Endothelial cell of umbilical vein (primary cell): ENCODE results near the gene SNUPN. TPM values are rescaled to one million over a fixed set of nuclear protein-coding genes. Genes with fewer than 3 reads are reported as not detected.

Experiments
- BruUV-seq: library from RNA; stranded (reverse); fragments of 400-500 nt; replicated peaks from 2 replicates; lab custom pipeline; 2021; lab: Mats Ljungman, UMichigan
- CTCF ChIA-PET: fragments of 300-600, 350-600 bp; sonication (Branson Sonifier 250); formaldehyde crosslinking; loops from one replicate; lab custom pipeline; 2021; ENCODE audit warnings: antibody characterized with exemption, inconsistent platforms; lab: Charles Lee
- POLR2A ChIA-PET: fragments of 300-600, 350-600 bp; sonication (Branson Sonifier 250); formaldehyde crosslinking; loops from one replicate; lab custom pipeline; 2021; ENCODE audit warnings: antibody characterized with exemption, inconsistent platforms; lab: Charles Lee
- DNase-seq: peaks from one replicate; pipeline ENCODE4 v3.0.0-alpha.2; 2011; ENCODE audit warnings: low read depth, low spot score
- FAIRE-seq: peaks from 2 replicates; lab custom pipeline; 2011; peaks lifted over from hg19 to GRCh38; lab: Jason Lieb, UNC
- H2AFZ ChIP-seq: 2 replicates; pipeline ENCODE4 v1.6.0; 2012; ENCODE audit warnings: low read depth, low read length, control low read depth, inconsistent platforms
- H3K27ac ChIP-seq: 2 replicates; pipeline ENCODE4 v1.5.1; 2011; ENCODE audit warnings: low read depth, mild to moderate bottlenecking, control low read depth, low read length, moderate library complexity; ENCODE audit not compliant: insufficient read depth
- H3K27me3 ChIP-seq, 2 experiments: 2 replicates each; pipeline versions ENCODE4 v1.6.0 to v1.6.1; 2011; ENCODE audit warnings: low read length in 2 of 2, mixed read lengths in 1 of 2; ENCODE audit not compliant: control insufficient read depth in 2 of 2, insufficient read depth in 2 of 2
- H3K36me3 ChIP-seq, 2 experiments: 2 replicates in 1 of 2; 3 replicates in 1 of 2; pipeline ENCODE4 v1.5.1; 2011; ENCODE audit warnings: low read length in 2 of 2, mild to moderate bottlenecking in 1 of 2, moderate library complexity in 1 of 2; ENCODE audit not compliant: control insufficient read depth in 2 of 2, insufficient read depth in 2 of 2; ENCODE audit errors: extremely low read depth in 1 of 2
- H3K4me1 ChIP-seq: 3 replicates; pipeline ENCODE4 v1.5.1; 2011; ENCODE audit warnings: mild to moderate bottlenecking, low read length; ENCODE audit not compliant: control insufficient read depth, insufficient read depth; ENCODE audit errors: extremely low read depth
- H3K4me2 ChIP-seq: 2 replicates; pipeline ENCODE4 v1.6.1; 2011; ENCODE audit warnings: low read length, control low read depth, mixed read lengths; ENCODE audit not compliant: insufficient read depth
- H3K4me3 ChIP-seq, 3 experiments: fragments of 200-600 bp in 1 of 3; sonication (generic), shearing (Covaris generic) in 1 of 3; replicated peaks in 1 of 3; 2 replicates each; pipeline ENCODE4 v1.5.1; 2011 to 2016; ENCODE audit warnings: control low read depth in 3 of 3, low read length in 3 of 3, mild to moderate bottlenecking in 2 of 3, inconsistent platforms in 1 of 3, low read depth in 1 of 3, moderate library complexity in 1 of 3; ENCODE audit not compliant: insufficient read depth in 1 of 3
- H3K79me2 ChIP-seq: 2 replicates; pipeline ENCODE4 v1.6.0; 2012; ENCODE audit warnings: low read length, inconsistent platforms; ENCODE audit not compliant: control insufficient read depth, insufficient read depth
- H3K9ac ChIP-seq: replicated peaks from 2 replicates; pipeline ENCODE3; 2011; ENCODE audit warnings: low read length, control low read depth; ENCODE audit not compliant: insufficient read depth; ENCODE audit errors: extremely low read depth
- H3K9me1 ChIP-seq: replicated peaks from 3 replicates; pipeline ENCODE4 v1.6.0; 2011; ENCODE audit warnings: mild to moderate bottlenecking, low read length; ENCODE audit not compliant: control insufficient read depth, insufficient read depth; ENCODE audit errors: extremely low read depth
- H3K9me3 ChIP-seq: replicated peaks from 2 replicates; pipeline ENCODE4 v1.5.1; 2012; ENCODE audit warnings: low read length, inconsistent platforms; ENCODE audit not compliant: control insufficient read depth, insufficient read depth
- H4K20me1 ChIP-seq: replicated peaks from 2 replicates; pipeline ENCODE3; 2011; ENCODE audit warnings: mild to moderate bottlenecking, low read length; ENCODE audit not compliant: control insufficient read depth, insufficient read depth; ENCODE audit errors: extremely low read depth
- CTCF ChIP-seq, 2 donors: IDR thresholded peaks; 1 replicate in 1 of 2; 2 replicates in 1 of 2; pipeline ENCODE4 v1.5.1; 2011; ENCODE audit warnings: low read length in 2 of 2, mild to moderate bottlenecking in 2 of 2, moderate library complexity in 2 of 2, control low read depth in 1 of 2, inconsistent platforms in 1 of 2, low read depth in 1 of 2; ENCODE audit not compliant: insufficient read depth in 1 of 2; ENCODE audit errors: extremely low read depth in 1 of 2
- EZH2 ChIP-seq: IDR thresholded peaks from 2 replicates; pipeline ENCODE4 v1.6.1; 2012; ENCODE audit warnings: borderline replicate concordance, low read depth, mild to moderate bottlenecking, moderate library complexity, low read length, inconsistent platforms; ENCODE audit not compliant: severe bottlenecking
- FOS ChIP-seq: IDR thresholded peaks from 2 replicates; pipeline ENCODE4 v1.6.1; 2011; ENCODE audit warnings: mild to moderate bottlenecking, low read length, moderate library complexity, borderline replicate concordance; ENCODE audit not compliant: insufficient read depth
- GATA2 ChIP-seq: IDR thresholded peaks from 2 replicates; pipeline ENCODE4 v1.7.0; 2011; ENCODE audit warnings: low read depth, mild to moderate bottlenecking, moderate library complexity, mixed read lengths, low read length; ENCODE audit not compliant: insufficient read length, insufficient read depth
- JUN ChIP-seq: IDR thresholded peaks from 2 replicates; pipeline ENCODE4 v1.6.1; 2011; ENCODE audit warnings: borderline replicate concordance, low read depth; ENCODE audit not compliant: insufficient read length, insufficient read depth
- MAX ChIP-seq: IDR thresholded peaks from 2 replicates; pipeline ENCODE4 v1.6.1; 2011; ENCODE audit not compliant: insufficient read depth, insufficient read length
- MYC ChIP-seq: IDR thresholded peaks from one replicate; pipeline ENCODE4 v1.6.1; 2011; ENCODE audit warnings: mild to moderate bottlenecking, low read depth, low read length
- POLR2A ChIP-seq: IDR thresholded peaks from 2 replicates; pipeline ENCODE4 v1.6.1; 2012; ENCODE audit warnings: low read depth, mild to moderate bottlenecking, control low read depth, low read length
- POLR2AphosphoS5 ChIP-seq: IDR thresholded peaks from 2 replicates; pipeline ENCODE4 v1.6.1; 2012; ENCODE audit warnings: low read depth, mild to moderate bottlenecking, control low read depth, low read length, moderate library complexity; ENCODE audit not compliant: insufficient read depth
- dilution Hi-C: fragments of 300-500 bp; cut with MboI; formaldehyde crosslinking; loops from one replicate; pipeline ENCODE4 v1.15.0; 2019; ENCODE audit warnings: low sequenced_read_pairs; ENCODE audit not compliant: extremely low pct_ligation_motif_present
- intact Hi-C: fragments of 100-400 bp; cut with micrococcal nuclease; formaldehyde crosslinking; loops from one replicate; pipeline ENCODE4 v1.10.0; 2022
- polyA plus RNA-seq, 4 experiments: library from polyadenylated mRNA; depleted of rRNA in 3 of 4; stranded (reverse) in 3 of 4; unstranded in 1 of 4; fragments of >200 nt; gene quantifications; 2 replicates each; pipeline versions ENCODE4 v1.2.1 to v1.2.3, GENCODE V29; 2011 to 2012; ENCODE audit warnings: missing spikeins in 1 of 4
- total RNA-seq: library from RNA; stranded (reverse); gene quantifications from 2 replicates; pipeline ENCODE4 v1.2.3, GENCODE V29; 2021

SNUPN gene
- total and polyA plus RNA-seq, 2 donors (not counting 3 experiments of a cell fraction or from before 2014, with no cell fraction given): 13.2 to 25.1 TPM

GRCh38 chr15:75672646-75673425 lies 47.3 kb upstream of the SNUPN start:
- no peaks in the 10 kb centered on the region for H3K9me3 ChIP-seq
- TF ChIP-seq FOS (no peak), POLR2AphosphoS5 (no peak), MAX (no peak), POLR2A (no peak), MYC (no peak), JUN (no peak), GATA2 (no peak), EZH2 (no peak), CTCF (IDR thresholded peaks at IDR 0.05; ENCODE audit: extremely low read depth in 1 of 2, insufficient read depth in 1 of 2, low read depth in 1 of 2, low read length in 2 of 2) (no peak)
- H3K4me3 ChIP-seq: no peak overlapping the region
- no peaks in the 10 kb centered on the region for H3K36me3 ChIP-seq
- H4K20me1 ChIP-seq: no peaks in the 10 kb centered on the region
- H3K27me3 ChIP-seq: peaks cover 0 to 2% of the 10 kb centered on the region in 2 experiments
- no TSS peak for BruUV-seq
- H3K9me1 ChIP-seq: no peaks in the 10 kb centered on the region
- H3K27ac ChIP-seq: no peak overlapping the region
- intact Hi-C loops (no loop called here), dilution Hi-C loops (no loop called here)
- FAIRE-seq: no peak
- peak; percentile 15 for DNase-seq
- no peaks in the 10 kb centered on the region for H3K79me2 ChIP-seq
- no peak overlapping the region for H3K9ac ChIP-seq
- no peak overlapping the region for H2AFZ ChIP-seq
- CTCF ChIA-PET: interaction anchor here (0.6 to 2.2 kb wide), 8 partner anchors 9 to 47 kb away, joined by 3 to 8 read pairs (median 3); partner anchors contain the start of genes SNUPN and SNX33
- H3K4me1 ChIP-seq: no peaks in the 10 kb centered on the region
- POLR2A ChIA-PET: no interaction called here
- H3K4me2 ChIP-seq: no peak overlapping the region
